KG1 (cell line): ENCODE data around the gene PRKAR1B.

Source experiments
- DNase-seq: peaks from one replicate; lab custom pipeline; 2025; lab: John Stamatoyannopoulos, UW

PRKAR1B gene

GRCh38 chr7:739983-740942 lies 13.2 kb upstream of the PRKAR1B start:
- DNase-seq: no peak

DNA sequence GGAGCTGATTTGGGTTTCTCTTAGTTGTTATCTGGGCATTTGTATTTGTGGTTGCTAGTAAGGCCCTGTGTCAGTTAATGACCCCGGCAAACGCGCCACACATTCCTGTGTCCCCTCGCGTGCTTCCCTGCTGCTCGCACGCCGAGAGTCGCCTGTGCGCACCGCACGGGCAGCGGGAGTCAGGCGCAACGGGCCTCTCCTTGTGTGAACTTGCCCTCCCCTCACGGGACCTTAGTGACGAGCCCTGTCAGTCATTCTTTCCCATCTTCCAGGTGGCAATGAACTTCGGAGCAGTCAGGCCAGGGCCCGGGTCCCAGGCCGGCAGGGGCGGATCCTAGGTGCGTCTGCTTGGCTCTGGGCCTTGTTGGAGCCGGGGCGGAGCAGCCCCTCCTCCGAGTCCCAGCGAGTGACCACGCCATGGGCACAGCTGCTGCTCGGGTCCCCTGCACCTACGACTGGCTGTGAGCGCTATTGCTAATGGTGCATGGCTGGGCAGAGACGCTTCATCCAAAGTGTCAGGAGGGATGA lies 12.4 kb upstream of the PRKAR1B start:
- DNase-seq: no peak

GRCh38 chr7:738723-739454 lies 11.8 kb upstream of the PRKAR1B start:
- no peak for DNase-seq

- no peak for DNase-seq
Measured at GRCh38 chr7:738241-738640, 11.2 kb upstream of the PRKAR1B start.

- DNase-seq: no peak
Measured at GRCh38 chr7:734808-735207, 7.7 kb upstream of the PRKAR1B start.

DNA sequence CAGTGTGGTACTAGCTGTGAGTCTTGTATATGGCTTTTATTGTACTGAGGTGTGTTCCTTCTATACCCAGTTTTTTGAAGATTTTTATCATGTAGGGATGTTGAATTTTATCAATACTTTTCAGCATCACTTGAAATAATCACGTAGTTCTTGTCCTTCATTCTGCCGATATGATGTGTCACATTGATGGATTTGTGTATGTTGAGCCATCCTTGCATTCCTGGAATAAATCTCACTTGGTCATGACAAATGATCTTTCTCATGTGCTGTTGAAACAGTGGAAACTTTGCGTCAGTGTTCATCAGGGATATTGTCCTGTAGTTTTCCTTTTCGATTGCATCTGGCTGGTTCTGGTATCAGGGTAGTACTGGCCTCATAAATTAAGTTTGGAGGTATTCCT lies 7.1 kb upstream of the PRKAR1B start:
- DNase-seq: no peak

DNA sequence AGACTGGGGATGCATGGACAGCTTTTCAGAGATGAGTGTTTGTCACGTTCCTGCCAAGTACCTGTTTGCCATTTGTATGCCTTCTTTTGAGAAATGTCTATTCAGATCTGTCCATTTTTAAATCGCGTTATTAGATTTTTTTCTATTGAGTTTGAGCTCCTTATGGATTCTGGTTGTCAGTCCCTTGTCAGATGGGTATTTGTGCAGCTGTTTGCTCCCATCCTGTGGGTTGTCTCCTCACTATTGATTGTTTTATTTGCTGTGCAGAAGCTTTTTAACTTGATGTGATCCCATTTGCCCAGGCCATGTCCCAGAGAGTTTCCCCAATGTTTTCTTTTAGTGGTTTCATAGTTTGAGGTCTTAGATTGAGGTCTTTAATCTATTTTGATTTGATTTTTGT lies 5.5 kb upstream of the PRKAR1B start:
- DNase-seq: no peak

GRCh38 chr7:732094-732541 lies 5.0 kb upstream of the PRKAR1B start:
- no peak for DNase-seq

DNA sequence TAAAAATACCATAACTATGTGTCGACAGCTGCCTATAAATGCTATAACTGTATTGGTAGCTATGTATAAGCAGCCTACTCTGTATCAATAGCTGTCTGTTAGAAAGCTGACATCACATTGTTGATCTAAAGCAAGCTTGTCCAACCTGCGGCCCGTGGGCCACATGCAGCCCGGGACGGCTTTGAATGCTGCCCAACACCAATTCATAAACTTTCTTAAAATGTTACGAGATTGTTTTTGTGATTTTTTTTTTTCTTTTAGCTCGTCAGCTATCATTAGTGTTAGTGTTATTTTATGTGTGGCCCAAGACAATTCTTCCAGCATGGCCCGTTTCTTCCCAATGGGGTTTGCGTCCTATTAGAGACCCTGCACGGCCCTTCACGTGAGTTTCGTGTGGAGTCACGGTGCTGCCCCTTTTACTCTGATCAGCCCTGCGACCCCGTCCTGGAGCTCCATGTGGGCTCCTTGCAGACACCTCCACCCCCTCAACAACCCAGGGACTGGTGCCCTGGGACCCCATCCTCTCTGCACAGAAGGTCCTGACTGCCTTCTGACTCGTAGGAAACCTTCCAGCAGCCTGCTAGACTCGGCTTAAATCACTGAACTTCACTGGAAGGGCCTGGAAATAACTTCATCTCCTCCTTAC lies 4.5 kb upstream of the PRKAR1B start:
- no peak for DNase-seq

DNA sequence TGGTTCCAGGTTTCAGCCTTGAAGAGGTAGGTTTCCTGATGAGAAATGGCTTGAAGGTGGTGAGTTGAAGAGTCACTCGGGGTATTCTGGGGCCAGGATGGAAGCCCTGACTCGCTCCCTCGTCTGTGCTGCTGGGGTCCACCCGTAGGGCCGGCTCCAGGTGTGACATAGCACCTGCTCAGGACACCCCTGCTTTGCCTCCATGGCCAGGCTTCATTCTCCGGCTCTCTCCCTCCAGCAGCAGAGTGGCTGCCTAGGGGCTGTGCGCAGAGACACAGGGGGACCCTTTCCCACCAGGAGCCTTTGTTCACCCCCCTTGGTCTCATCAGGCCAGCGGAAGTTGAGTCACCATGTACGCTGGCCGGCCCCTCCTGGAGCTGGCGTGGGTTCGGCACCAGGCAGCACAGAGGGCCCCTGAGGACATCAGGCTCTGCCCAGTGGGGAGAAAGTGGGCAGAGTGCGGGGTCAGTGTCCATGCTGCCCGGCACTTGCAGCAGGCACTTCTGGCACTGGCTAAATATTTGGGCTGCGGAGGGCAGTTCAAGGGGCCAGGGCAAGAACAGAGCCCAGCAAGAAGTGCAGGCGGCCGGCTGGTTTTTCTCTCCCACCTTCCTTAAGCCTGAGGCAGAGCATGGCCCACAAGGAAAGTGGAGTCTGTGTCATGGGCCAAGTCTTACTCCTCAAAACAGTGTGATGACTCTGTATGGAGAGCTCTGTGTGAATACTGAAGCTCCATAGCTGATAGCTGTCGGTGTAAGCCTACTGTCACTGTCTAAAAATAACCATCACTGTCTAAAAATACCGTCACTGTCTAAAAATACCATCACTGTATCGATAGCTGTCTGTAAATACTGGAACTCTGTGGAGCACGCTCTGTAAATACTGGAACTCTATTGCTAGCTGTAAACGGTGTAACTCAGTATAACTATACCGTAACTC lies 3.7 kb upstream of the PRKAR1B start:
- DNase-seq: no peak

GRCh38 chr7:729140-730000 lies 2.3 kb upstream of the PRKAR1B start:
- no peak for DNase-seq

DNA sequence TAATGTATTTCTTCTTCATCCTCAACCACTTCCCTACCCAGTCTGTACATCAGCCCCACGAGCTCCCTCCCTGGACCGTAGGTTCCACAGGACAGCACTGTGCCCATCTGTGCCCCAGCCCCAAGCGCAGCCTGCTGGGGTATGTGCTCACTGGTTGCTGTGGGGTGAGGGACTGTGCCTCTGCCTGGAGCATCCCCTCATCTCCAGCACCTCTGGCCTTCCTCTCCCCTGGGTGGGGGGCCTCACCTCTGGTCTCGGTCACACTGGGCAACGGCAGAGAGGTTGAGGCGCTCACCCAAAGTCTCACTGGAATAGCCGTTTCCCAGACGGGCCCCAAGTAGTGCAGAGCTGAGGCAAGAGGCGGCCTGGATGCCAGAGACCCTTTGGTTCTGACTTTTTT lies 1.5 kb upstream of the PRKAR1B start:
- no peak for DNase-seq

- DNase-seq: no peak
Measured at GRCh38 chr7:727806-728460, 852 bp upstream of the PRKAR1B start.

GRCh38 chr7:726854-727103 lies 302 bp downstream of the PRKAR1B start:
- no peak for DNase-seq

DNA sequence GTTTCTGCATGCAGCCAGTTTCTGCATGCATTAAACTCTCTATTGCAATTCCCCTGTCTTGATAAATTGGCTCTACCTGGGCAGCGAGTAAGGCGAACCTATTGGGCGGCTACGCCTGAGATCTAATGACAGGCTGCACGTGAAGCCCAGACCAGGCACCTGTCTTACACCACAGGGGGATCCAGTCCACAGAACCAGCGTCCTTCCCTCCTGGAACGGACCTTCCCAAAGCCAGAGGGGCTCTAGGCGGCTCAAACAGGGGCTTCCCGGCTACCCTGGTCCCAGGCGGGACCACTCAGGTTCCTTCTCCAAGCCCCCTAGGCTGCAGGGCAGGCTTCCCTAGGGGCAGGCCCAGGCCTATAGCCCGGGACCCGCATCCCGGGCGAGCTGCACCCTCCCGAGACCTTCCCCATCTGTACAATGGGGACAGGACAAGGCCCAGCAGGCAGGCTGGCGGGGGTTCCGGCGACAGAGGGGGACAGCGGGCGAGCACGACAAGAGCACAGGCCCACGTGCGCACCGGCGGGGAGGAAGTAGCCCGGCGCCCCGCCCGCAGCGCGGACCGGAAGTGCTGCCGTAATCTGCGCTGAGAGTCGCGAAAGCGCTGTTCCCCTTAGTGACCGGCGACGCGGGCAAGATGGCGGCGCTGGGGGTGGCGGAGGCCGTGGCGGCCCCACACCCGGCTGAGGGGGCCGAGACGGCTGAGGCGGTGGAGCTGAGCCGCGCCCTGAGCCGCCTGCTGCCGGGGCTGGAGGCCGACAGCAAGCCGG lies 812 bp downstream of the PRKAR1B start, which contains the start of gene DNAAF5:
Gene DNAAF5, plus strand, starts transcription at position 616 of the 770 bp plus-strand sequence. Its CDS starts 22 bp downstream, at position 638.
- DNase-seq: peak; percentile 87

DNA sequence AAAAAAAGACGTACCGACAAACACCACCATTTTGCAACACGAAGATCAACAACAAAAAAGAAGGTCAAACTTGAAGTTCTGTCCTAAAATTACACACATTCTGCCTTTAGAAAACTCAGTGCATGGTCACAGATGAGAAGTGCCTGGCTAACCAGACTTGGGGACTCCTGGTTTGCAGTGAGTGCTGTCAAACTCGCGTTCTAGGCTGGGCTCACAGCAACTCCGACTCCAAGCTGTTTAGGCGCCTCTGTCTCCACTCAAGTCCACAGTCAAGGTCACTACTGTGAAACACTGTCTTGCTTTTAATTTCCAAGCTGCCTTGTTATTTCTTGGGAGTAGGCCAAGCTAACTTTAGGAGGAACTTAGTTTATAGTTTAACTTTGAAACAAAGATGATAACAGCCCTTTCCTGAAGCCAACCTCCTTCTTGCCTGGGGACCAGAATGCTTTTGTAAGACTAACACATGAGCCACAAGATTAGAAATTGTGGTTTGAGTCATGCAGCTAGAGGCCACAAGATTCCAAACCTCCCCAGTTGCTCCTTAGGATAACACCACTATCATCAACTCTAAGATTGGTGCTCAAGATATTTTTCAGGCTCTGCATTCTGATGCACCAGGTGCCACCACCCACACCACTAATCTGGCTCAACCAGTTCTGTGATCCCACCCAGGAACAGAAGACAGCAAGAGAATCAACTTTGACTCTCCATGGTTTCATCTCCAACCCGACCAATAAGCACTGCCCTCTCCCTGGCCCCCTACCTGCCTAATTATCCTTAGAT lies 1.7 kb downstream of the PRKAR1B start:
- no peak for DNase-seq

DNA sequence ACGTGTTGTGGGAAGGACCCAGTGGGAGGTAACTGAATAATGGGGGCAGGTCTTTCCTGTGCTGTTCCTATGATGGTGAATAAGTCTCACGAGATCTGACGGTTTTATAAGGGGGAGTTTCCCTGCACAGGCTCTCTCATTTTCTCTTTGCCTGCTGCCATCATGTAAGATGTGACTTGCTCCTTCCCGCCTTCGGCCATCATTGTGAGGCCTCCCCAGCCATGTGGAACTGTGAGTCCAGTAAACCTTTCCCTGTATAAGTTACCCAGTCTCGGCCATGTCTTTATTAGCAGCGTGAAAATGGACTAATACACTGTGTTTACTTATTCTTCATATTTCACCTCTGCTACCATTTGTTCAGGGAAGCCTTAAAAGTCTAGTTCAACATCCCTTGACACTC lies 2.8 kb downstream of the PRKAR1B start:
- no peak for DNase-seq

DNA sequence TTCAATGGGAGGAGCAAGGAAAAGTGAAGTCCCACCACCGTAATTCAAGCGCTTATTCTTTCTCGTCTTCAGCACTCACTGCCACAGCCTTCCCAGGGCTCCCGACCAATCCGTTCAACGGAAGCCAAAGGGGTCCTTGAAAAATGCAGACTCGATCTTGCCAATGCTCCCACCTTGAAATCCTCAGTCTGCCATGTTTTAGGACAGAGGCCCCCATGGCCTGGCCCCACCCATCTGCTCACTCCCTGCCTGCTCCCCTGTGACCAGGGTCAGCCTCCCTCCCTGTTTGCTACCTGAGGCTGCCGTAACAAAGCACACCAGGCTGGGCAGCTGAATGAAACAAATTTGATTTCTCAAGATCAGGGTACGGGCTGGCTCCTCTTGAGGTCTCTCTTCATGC lies 3.5 kb downstream of the PRKAR1B start:
- DNase-seq: no peak
